ENCODE measurements around the gene CMTM3. TPM values are rescaled to one million over a fixed set of nuclear protein-coding genes. Genes with fewer than 3 reads are reported as not detected.
"Not testable (repeated sequence)": the region's sequence is repeated elsewhere in the genome, so short reads cannot be mapped to it uniquely, and the experiment has no call there.

CMTM3 gene
- polyA plus RNA-seq (2014; cell fraction: cytosol; rRNA removed), result 31.7 and 31.9 TPM in 2 replicates
- polyA plus RNA-seq (2014; cell fraction: nucleus; rRNA removed), result 19.2 and 24.7 TPM in 2 replicates

DNA sequence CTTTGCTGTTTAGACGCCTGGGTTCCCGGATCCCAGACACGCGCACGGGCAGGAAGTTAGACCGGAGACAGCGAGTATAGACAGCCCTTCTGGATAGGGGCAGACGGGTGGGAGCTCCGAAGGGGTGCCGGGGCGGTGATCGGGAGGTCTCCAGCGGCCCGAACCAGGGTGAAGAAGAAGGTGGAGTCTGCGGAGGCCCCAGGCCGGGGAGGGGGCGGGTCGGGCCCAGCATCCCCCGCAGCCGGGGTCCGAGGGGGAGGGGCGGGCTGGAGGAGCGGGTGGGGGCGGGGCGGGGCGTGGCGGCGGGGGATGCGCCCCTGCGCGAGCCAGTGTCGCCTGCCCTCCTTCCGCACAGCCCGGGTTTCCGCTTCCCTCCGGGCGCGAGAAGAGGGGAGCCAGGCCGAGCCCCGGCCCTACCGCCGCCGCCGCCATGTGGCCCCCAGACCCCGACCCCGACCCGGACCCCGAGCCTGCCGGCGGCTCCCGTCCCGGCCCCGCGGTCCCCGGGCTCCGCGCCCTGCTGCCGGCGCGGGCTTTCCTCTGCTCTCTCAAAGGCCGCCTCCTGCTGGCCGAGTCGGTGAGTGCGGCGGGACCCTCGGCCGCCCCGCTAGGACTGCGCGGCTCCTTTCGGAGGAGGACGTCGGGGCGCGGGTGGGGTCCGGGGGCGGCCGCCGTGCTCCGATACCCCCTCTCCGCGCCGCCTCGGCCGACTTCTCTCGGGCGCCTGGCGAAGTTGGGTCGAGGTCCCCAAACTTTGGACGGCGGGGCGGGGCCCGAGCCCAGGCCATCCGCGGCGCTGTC, at the start of gene CMTM3:
Gene CMTM3 (plus strand): TSS at position 329 of the 801 bp plus-strand sequence. CDS start 102 bp downstream, at position 431.
- peak; percentile 76 for DNase-seq (ENCODE audit: low spot score)

- no peak for DNase-seq (ENCODE audit: low spot score)
Observed at GRCh38 chr16:66560107-66560506, 44.4 kb upstream of the CMTM3 start.

DNA sequence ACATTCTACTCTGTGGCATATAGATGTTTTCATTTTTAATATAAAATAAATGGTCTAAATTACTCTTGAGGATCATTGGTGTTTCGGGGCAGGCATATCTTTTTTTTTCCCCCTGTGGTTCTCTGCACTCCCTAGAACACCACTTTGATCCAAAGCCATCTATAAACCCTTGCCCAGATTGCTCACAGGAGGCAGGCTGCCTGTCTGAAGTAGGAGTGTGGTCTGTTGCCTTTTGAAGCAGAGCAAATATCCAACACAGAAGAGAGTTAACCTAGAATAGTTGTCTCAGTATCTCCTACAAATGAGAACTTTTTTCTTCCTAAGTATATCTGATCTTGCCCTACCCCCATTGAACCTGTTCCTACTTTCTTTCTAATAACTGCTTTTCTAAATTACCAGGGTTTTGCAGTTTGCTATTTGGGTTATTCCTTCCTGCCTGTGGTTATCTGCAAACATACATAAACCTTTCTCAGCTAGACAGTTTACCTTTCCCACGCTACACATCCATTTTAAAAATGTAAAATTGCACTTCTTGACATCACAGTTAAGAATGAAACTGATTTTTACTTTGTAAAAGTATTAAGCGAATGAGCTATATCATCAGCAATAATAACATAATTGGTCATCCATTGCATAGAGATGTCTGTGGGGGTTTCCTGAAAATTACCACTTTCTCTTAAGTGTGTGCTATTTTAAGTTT, 43.0 kb upstream of the CMTM3 start:
- no peak for DNase-seq (ENCODE audit: low spot score)

- DNase-seq (ENCODE audit: low spot score), result no peak
Observed at GRCh38 chr16:66562409-66562808, 42.1 kb upstream of the CMTM3 start.

DNA sequence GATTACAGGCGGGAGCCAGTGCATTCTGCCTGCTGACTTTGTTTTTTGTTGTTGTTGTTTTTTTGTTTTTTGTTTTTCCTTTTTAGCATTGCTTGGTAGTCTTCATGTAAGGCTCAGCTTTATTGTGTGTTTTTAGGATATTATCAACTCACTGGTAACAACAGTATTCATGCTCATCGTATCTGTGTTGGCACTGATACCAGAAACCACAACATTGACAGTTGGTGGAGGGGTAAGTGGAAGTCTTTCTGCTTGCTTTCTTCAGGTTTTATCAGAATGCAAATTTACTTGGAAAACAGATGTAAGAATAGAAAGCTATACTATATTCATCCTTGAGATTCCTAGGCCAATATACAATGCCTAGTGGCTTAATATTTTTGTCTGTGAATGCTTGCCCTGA, 41.5 kb upstream of the CMTM3 start:
- DNase-seq (ENCODE audit: low spot score), result no peak

GRCh38 chr16:66563574-66564334, 40.8 kb upstream of the CMTM3 start:
- no peak for DNase-seq (ENCODE audit: low spot score)

DNA sequence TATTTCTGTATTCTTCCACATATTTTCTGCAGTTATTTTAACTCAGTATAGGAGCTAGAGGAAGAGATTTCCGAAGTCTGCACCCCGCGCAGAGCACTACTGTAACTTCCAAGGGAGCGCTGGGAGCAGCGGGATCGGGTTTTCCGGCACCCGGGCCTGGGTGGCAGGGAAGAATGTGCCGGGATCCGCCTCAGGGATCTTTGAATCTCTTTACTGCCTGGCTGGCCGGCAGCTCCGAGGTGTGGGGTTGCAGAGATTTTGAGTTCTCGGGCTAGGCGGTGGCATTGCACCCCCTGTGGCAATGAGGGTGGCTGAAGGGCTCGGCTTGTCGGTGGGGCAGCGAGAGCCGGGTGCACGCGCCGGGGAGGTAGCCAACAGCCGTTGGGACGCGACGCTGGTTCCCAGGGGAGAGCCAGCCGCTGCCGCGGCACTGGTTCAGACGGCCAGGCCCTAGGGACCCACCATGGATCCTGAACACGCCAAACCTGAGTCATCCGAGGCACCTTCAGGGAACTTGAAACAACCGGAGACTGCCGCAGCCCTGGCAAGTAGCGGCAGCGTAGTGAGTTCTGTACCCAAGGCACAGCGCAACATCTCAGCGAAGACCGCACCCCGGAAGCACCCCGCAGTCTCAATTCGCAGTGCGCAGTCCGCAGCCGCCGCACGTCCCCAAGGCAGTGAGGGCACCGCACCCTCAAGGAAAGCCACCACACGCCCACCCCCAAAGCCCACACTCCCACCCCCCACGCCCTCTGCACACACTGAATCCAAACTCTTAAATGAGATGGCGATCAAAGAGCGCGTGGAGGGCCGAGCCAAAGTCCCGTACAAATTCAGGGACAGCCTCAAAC, 38.2 kb upstream of the CMTM3 start, which contains the start of gene CMTM1:
Gene CMTM1 (plus strand): TSS at position 389 of the 851 bp plus-strand sequence. CDS start 75 bp downstream, at position 464.
- no peak for DNase-seq (ENCODE audit: low spot score)

- DNase-seq (ENCODE audit: low spot score), result not testable (repeated sequence)
Observed at GRCh38 chr16:66567270-66567669, 37.2 kb upstream of the CMTM3 start.

DNA sequence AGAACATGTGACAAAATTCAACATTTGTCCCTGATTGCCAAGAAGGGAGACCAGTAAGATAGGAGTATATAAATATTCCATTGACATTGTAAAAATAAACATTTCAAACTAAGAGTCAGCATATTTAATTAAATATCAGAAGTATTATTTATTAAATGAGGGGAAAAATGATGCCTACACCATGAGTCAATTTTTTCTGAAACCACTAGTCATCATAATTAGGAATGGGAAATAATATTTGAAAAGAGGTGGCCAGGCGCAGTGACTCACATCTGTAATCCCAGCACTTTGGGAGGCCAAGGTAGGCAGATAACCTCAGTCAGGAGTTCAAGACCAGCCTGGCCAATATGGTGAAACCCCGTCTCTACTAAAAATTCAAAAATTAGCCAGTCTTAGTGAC, 36.1 kb upstream of the CMTM3 start:
- no peak for DNase-seq (ENCODE audit: low spot score)

DNA sequence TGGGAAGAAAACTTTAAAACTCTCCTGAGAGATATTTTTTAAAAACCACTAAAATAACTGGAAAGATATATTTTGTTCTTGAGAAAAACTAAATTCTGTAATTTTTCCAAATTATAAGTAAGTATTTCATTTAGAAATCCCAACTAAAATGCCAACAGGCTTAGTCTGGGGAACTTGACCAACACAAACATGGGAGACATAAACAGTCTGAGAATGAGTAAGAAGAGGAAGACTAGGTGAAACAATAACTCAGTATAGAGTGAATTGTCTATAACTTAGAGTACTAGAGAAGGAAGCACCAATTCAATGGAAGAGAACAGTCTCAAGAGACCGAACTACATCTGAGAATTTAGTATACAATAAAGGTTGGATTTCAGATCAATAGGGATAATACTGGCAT, 35.4 kb upstream of the CMTM3 start:
- DNase-seq (ENCODE audit: low spot score), result no peak

DNA sequence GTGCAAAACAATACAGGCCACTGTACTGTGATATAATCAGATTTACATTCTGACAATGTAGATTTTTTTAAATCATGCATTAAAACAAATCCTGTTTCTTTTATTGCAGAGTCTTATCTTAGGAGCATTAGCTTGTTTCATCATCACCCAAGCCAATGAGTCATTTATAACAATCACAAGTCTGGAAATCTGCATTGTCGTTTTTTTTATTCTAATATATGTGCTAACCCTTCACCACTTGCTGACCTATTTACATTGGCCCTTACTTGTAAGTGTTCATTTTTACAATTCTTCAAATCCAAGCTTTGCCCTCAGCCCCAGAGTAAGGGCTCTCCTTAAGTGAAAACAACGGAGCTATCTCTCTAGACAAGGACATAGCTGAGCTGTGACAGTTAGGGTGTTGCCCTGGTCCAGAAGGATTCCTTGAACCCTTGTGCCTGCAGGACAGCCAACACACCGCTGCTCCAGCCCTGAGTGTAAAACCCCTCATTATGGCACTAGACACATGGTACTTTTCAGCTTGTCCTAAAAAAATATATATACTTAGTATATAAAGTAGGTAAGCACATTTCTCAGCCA, 34.6 kb upstream of the CMTM3 start:
- no peak for DNase-seq (ENCODE audit: low spot score)

DNA sequence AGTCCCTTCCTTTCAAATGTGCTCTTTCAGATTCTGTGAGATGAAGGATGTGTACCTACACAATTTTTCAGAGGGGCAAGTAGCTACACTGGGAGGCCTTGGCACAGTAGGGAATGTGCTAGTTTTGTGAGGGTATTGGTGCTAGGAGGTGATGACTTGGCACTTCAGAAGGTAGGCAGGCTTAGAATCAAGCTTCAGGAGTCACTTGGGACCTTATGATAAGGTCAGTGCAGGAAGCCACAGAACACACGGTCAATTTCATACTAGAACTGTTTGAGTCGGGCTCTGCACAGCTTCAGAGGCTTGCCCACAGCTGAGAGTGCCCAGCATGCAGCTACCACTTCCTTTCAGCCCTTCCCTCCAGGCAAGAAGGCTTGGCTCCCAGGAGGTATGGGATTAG, 32.1 kb upstream of the CMTM3 start:
- no peak for DNase-seq (ENCODE audit: low spot score)

DNA sequence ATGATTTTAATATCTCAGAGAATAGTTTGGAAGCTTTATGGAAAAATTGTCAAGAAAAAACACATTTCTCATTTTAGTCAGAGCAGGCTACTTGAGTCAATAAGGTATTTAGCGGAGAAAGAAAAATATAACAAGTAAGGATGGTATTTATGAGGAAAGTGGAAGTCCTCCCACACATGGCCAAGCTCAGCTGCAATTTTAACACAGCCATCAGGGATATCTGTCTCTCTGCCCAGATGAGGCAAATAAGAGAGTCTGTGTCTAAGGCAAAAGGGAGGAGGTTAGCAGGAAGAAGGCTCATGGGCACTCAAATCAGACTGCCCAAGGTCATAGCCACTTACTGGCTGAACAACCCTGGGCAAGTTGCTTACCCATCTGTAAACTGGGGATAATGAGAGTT, 30.4 kb upstream of the CMTM3 start:
- no peak for DNase-seq (ENCODE audit: low spot score)

GRCh38 chr16:66574531-66574930, 30.0 kb upstream of the CMTM3 start:
- DNase-seq (ENCODE audit: low spot score), result no peak

GRCh38 chr16:66575060-66575459, 29.4 kb upstream of the CMTM3 start:
- no peak for DNase-seq (ENCODE audit: low spot score)

- DNase-seq (ENCODE audit: low spot score), result no peak
Observed at GRCh38 chr16:66576296-66576695, 28.2 kb upstream of the CMTM3 start.

- no peak for DNase-seq (ENCODE audit: low spot score)
Observed at GRCh38 chr16:66578651-66579531, 25.6 kb upstream of the CMTM3 start, which contains the start of gene CMTM2. CMTM2 (plus strand) TSS chr16:66579463; CDS start chr16:66579608, 145 bp downstream.

- DNase-seq (ENCODE audit: low spot score), result no peak
Observed at GRCh38 chr16:66580605-66581209, 23.8 kb upstream of the CMTM3 start.

All from SK-N-DZ (cell line).